ENCODE results near the gene OCRL.

- TF ChIP-seq CTCF (IDR thresholded peaks at IDR 0.05) (no peak), POLR2A (IDR thresholded peaks at IDR 0.05; ENCODE audit: low read depth) (no peak), EP300 (IDR thresholded peaks at IDR 0.05) (no peak)
Observed at GRCh38 chrX:129638917-129639316, 98.9 kb downstream of the OCRL start.

Measured in esophagus muscularis mucosa (tissue), 4 donors.